GM12892 (cell line): ENCODE results near the gene CFAP46.

Experiments
- POLR2A ChIP-seq: IDR thresholded peaks from 2 replicates; pipeline ENCODE4 v1.6.1; 2011; ENCODE audit warnings: low read depth, low read length, control low read depth
- POLR2AphosphoS5 ChIP-seq: IDR thresholded peaks from 2 replicates; pipeline ENCODE4 v1.6.1; 2011; ENCODE audit warnings: low read depth, low read length, control low read depth
- TAF1 ChIP-seq: IDR thresholded peaks from 2 replicates; pipeline ENCODE4 v1.6.1; 2011; ENCODE audit warnings: low read depth, mild to moderate bottlenecking, control low read depth, low read length, borderline replicate concordance

DNA sequence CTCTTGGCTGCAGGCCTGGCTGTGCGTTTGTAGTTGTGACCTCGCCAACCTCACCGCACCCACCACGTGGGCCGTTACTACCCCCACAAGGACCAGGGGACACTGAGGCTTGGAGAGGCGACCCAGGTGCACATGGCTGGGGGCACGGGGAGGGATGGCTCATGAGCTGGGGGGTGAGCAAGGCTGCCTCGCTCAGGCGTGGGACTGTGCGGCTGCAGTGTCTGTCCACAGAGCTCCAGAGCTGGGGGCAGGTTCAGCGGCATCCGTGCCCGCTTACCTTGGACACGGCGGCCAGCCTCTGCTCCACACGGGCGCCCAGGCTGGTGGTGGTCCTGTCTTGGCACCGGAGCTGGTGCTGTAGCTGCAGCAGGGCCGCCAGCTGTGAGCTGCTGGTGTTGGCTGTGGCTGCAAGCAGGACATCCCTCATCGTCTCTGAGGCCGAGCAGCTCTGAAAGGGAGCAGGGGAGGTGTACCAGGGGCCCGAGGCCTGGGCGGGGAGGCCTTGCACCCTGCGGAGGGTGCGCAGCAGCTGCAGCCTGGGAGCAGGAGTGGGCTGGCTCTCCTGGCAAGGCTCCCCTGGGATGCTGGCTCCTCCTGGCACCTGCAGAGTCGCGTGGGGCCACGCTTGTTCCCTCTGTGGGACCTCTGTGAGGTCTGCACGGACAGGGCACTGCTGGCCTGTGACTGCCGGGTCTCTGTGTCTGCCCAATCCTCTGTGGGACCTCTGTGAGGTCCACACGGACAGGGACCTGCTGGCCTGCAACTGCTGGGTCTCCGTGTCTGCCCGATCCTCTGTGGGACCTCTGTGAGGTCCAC is 96.4 kb downstream of the CFAP46 start:
- no peak for TF ChIP-seq POLR2AphosphoS5
- TF ChIP-seq POLR2A: no peak
- no peak for TF ChIP-seq TAF1
